CD4-positive, alpha-beta T cell (primary cell): ENCODE measurements around the gene USH1C. TPM values are rescaled to one million over a fixed set of nuclear protein-coding genes. Genes with fewer than 3 reads are reported as not detected.

Source experiments
- ATAC-seq: fragments of 200-7000 bp; cut with Tn5 transposase; one replicate; pipeline ENCODE4 v1.10.0; 2022; ENCODE audit warnings: mild to moderate bottlenecking; ENCODE audit not compliant: poor library complexity
- CTCF ChIA-PET: fragments of 350-600 bp; sonication (Branson Sonifier 250); formaldehyde crosslinking; loops from one replicate; lab custom pipeline; 2021; ENCODE audit warnings: antibody characterized with exemption, inconsistent platforms; lab: Charles Lee
- POLR2A ChIA-PET: fragments of 350-600 bp; sonication (Branson Sonifier 250); formaldehyde crosslinking; loops from one replicate; lab custom pipeline; 2021; ENCODE audit warnings: antibody characterized with exemption, inconsistent platforms; lab: Charles Lee
- DNase-seq, 14 experiments: peaks; one replicate each; pipeline ENCODE4 v3.0.0-alpha.2; 2013 to 2020; ENCODE audit warnings: mixed read lengths in 2 of 14
- H3K27ac ChIP-seq, 2 donors: one replicate each; pipeline versions ENCODE4 v1.5.1 to v1.7.0; 2013; ENCODE audit warnings: low read length in 2 of 2, low read depth in 1 of 2, mild to moderate bottlenecking in 1 of 2
- H3K27me3 ChIP-seq, 2 experiments: 1 replicate in 1 of 2; 2 replicates in 1 of 2; pipeline versions ENCODE4 v1.6.1 to v1.7.0; 2013; ENCODE audit warnings: low read length in 2 of 2, control low read depth in 1 of 2, mild to moderate bottlenecking in 1 of 2, moderate library complexity in 1 of 2; ENCODE audit not compliant: insufficient read depth in 2 of 2, control insufficient read depth in 1 of 2
- H3K36me3 ChIP-seq: one replicate; pipeline ENCODE4 v1.6.1; 2013; ENCODE audit warnings: low read length, control low read depth; ENCODE audit not compliant: insufficient read depth
- H3K4me1 ChIP-seq: one replicate; pipeline ENCODE4 v1.6.1; 2013; ENCODE audit warnings: low read length, control low read depth; ENCODE audit not compliant: insufficient read depth
- H3K4me3 ChIP-seq: one replicate; pipeline ENCODE4 v1.5.1; 2013; ENCODE audit warnings: mild to moderate bottlenecking, low read length, moderate library complexity
- H3K9me3 ChIP-seq, 2 experiments: 1 replicate in 1 of 2; 2 replicates in 1 of 2; pipeline versions ENCODE4 v1.6.1 to v1.7.0; 2013; ENCODE audit warnings: low read length in 2 of 2, mild to moderate bottlenecking in 2 of 2, control low read depth in 1 of 2, moderate library complexity in 1 of 2; ENCODE audit not compliant: control insufficient read depth in 1 of 2, insufficient read depth in 1 of 2
- H3K27ac Mint-ChIP-seq: one replicate; pipeline ENCODE4 v1.8.0; 2020; ENCODE audit warnings: mixed read lengths
- H3K27me3 Mint-ChIP-seq: one replicate; pipeline ENCODE4 v1.8.0; 2021; ENCODE audit warnings: mixed read lengths
- H3K36me3 Mint-ChIP-seq: one replicate; pipeline ENCODE4 v1.8.0; 2021; ENCODE audit warnings: low read depth, mixed read lengths
- H3K4me1 Mint-ChIP-seq: one replicate; pipeline ENCODE4 v1.8.0; 2021; ENCODE audit warnings: low read depth, mixed read lengths
- H3K4me3 Mint-ChIP-seq: one replicate; pipeline ENCODE4 v1.8.0; 2020; ENCODE audit warnings: mild to moderate bottlenecking, mixed read lengths
- H3K9me3 Mint-ChIP-seq: one replicate; pipeline ENCODE4 v1.8.0; 2020; ENCODE audit warnings: mixed read lengths
- intact Hi-C, 2 experiments: fragments of 100-400 bp; cut with DNase I in 1 of 2; cut with micrococcal nuclease in 1 of 2; formaldehyde crosslinking; loops; one replicate each; pipeline versions ENCODE4 v1.15.1 to v1.9.0; 2023 to 2025; cut with DNase I, micrococcal nuclease
- total RNA-seq, 174 experiments: library from RNA in 2 of 174; stranded (reverse) in 2 of 174; gene quantifications; one replicate each; pipeline ENCODE4 v1.2.3 and lab custom pipeline; 2021 to 2026
- TF ChIP-seq, protein P1 (sequence below): fragments of 200-600 bp; IDR thresholded peaks from one replicate; pipeline ENCODE4 v1.8.0; 2022; ENCODE audit warnings: antibody characterized with exemption, mild to moderate bottlenecking

Gene USH1C
- total RNA-seq, 2 experiments from 2014 or later = not detected

DNA sequence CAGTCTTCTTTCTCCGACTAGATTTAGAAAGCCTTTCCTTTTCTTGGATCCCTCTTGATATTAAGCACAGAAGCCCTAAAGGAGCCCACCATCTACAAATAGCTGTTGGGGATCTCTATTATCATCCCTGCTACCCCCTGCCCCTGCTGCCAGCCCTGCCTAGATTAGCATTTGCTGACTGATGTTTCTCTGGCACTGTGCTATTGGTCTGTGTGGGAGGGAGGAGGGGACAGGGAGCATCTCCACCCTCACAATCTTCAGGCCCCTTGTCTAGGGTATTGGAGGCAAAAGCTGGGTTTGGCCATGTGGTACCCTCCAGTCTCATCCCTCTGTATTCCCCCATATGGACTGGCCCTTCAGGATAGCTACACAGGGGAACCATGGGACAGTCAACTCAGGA is 6.2 kb downstream of the USH1C start:
- DNase-seq (no peak), ATAC-seq (no peak)
- H3K4me3 ChIP-seq = no peak overlapping the region
- CTCF ChIA-PET = no interaction called here
- TF ChIP-seq, protein P1, sequence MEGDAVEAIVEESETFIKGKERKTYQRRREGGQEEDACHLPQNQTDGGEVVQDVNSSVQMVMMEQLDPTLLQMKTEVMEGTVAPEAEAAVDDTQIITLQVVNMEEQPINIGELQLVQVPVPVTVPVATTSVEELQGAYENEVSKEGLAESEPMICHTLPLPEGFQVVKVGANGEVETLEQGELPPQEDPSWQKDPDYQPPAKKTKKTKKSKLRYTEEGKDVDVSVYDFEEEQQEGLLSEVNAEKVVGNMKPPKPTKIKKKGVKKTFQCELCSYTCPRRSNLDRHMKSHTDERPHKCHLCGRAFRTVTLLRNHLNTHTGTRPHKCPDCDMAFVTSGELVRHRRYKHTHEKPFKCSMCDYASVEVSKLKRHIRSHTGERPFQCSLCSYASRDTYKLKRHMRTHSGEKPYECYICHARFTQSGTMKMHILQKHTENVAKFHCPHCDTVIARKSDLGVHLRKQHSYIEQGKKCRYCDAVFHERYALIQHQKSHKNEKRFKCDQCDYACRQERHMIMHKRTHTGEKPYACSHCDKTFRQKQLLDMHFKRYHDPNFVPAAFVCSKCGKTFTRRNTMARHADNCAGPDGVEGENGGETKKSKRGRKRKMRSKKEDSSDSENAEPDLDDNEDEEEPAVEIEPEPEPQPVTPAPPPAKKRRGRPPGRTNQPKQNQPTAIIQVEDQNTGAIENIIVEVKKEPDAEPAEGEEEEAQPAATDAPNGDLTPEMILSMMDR = no peak
- no peak overlapping the region for H3K27ac ChIP-seq
- H3K4me1 ChIP-seq = no peaks in the 10 kb centered on the region
- H3K27me3 ChIP-seq = peaks cover 4% of the 10 kb centered on the region in 2 experiments
- Mint-ChIP-seq H3K27ac (no peak overlapping the region), H3K4me3 (no peak overlapping the region), H3K27me3 (peaks cover 8% of the 10 kb centered on the region), H3K9me3 (no peaks in the 10 kb centered on the region), H3K4me1 (no peaks in the 10 kb centered on the region), H3K36me3 (no peaks in the 10 kb centered on the region)
- intact Hi-C loops = no loop called here
- no peaks in the 10 kb centered on the region for H3K36me3 ChIP-seq
- no peaks in the 10 kb centered on the region for H3K9me3 ChIP-seq
- POLR2A ChIA-PET = no interaction called here

- Mint-ChIP-seq H3K4me3 (no peak overlapping the region), H3K36me3 (no peaks in the 10 kb centered on the region), H3K4me1 (no peaks in the 10 kb centered on the region), H3K27me3 (peaks cover 5% of the 10 kb centered on the region), H3K27ac (no peak overlapping the region), H3K9me3 (no peaks in the 10 kb centered on the region)
- no peaks in the 10 kb centered on the region for H3K4me1 ChIP-seq
- H3K4me3 ChIP-seq = no peak overlapping the region
- ATAC-seq (no peak), DNase-seq (no peak)
- H3K27ac ChIP-seq = no peak overlapping the region
- ChIA-PET POLR2A (no interaction called here), CTCF (no interaction called here)
- H3K9me3 ChIP-seq = no peaks in the 10 kb centered on the region
- TF ChIP-seq, protein P1 = no peak
- intact Hi-C loops = no loop called here
- no peaks in the 10 kb centered on the region for H3K27me3 ChIP-seq
- no peaks in the 10 kb centered on the region for H3K36me3 ChIP-seq
Measured at GRCh38 chr11:17537261-17537660, 7.0 kb downstream of the USH1C start.

DNA sequence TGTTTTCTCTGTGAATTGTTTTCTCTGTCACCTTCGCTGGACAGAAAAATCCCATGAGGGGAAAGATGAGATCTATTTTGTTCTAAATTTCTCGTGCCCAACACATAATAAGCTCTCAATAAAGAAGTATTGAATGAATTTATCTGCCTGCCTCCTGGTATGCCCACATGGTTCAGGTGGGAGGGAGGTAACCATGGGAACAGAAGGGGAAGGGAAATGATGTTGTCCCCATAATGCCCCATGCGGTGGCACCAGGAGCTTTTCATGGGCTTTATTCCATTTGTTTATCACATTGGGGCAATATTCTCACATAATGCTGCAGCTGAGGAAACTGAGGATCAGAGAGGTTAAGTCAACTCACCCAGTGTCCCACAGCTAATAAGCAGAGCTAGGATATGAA is 8.7 kb downstream of the USH1C start:
- Histone ChIP-seq H3K9me3 (no peaks in the 10 kb centered on the region), H3K27me3 (no peaks in the 10 kb centered on the region), H3K4me3 (no peak overlapping the region), H3K36me3 (no peaks in the 10 kb centered on the region), H3K27ac (no peak overlapping the region), H3K4me1 (no peaks in the 10 kb centered on the region)
- intact Hi-C loops = no loop called here
- Mint-ChIP-seq H3K4me1 (no peaks in the 10 kb centered on the region), H3K4me3 (no peak overlapping the region), H3K27ac (no peak overlapping the region), H3K36me3 (no peaks in the 10 kb centered on the region), H3K9me3 (no peaks in the 10 kb centered on the region), H3K27me3 (no peaks in the 10 kb centered on the region)
- DNase-seq = no peak
- ATAC-seq = no peak
- ChIA-PET CTCF (no interaction called here), POLR2A (no interaction called here)
- TF ChIP-seq, protein P1 = no peak
